H1 (cell line): ENCODE results near the gene PRICKLE1. TPM values are rescaled to one million over a fixed set of nuclear protein-coding genes. Genes with fewer than 3 reads are reported as not detected.

Source experiments
- CREB1 ChIP-seq: IDR thresholded peaks from 2 replicates; pipeline ENCODE4 v1.6.1; 2012; ENCODE audit warnings: inconsistent platforms
- EZH2 ChIP-seq: fragments of 200-600 bp; sonication (generic); IDR thresholded peaks from 2 replicates; pipeline ENCODE4 v1.7.1; 2012; ENCODE audit warnings: low read depth, mild to moderate bottlenecking, moderate library complexity, low read length, inconsistent platforms; ENCODE audit not compliant: severe bottlenecking
- FOSL1 ChIP-seq: IDR thresholded peaks from 2 replicates; pipeline ENCODE4 v1.6.1; 2011; ENCODE audit warnings: mild to moderate bottlenecking, low read depth, low read length, moderate library complexity; ENCODE audit not compliant: insufficient read depth
- KDM1A ChIP-seq: fragments of 200-600, 300-600 bp; sonication (generic); IDR thresholded peaks from 2 replicates; pipeline ENCODE4 v1.7.1; 2016; ENCODE audit warnings: mild to moderate bottlenecking, low read length, borderline replicate concordance
- POLR2AphosphoS5 ChIP-seq: IDR thresholded peaks from 2 replicates; pipeline ENCODE4 v1.6.1; 2011; ENCODE audit warnings: low read depth, low read length
- SIX5 ChIP-seq: IDR thresholded peaks from 2 replicates; pipeline ENCODE4 v1.6.1; 2011; ENCODE audit warnings: mild to moderate bottlenecking, low read depth, low read length
- SP1 ChIP-seq: IDR thresholded peaks from 2 replicates; pipeline ENCODE4 v1.6.1; 2011; ENCODE audit warnings: low read depth, low read length
- SP4 ChIP-seq: IDR thresholded peaks from 2 replicates; pipeline ENCODE4 v1.6.1; 2012; ENCODE audit warnings: low read length, inconsistent platforms
- TBP ChIP-seq: IDR thresholded peaks from 2 replicates; pipeline ENCODE4 v1.6.1; 2011; ENCODE audit warnings: low read depth, low read length, improper control_type of control experiment
- polyA plus RNA-seq, 7 experiments: library from polyadenylated mRNA; depleted of rRNA in 3 of 7; stranded (reverse) in 5 of 7; unstranded in 2 of 7; fragments of >200 nt in 5 of 7; fragments of 200-250 nt in 2 of 7; gene quantifications; 1 replicate in 5 of 7; 2 replicates in 1 of 7; 4 replicates in 1 of 7; pipeline versions ENCODE4 v1.2.1 to v1.2.3, GENCODE V29; 2011 to 2013; ENCODE audit warnings: missing spikeins in 2 of 7, mixed read lengths in 2 of 7
- total RNA-seq: library from RNA; stranded (reverse); fragmentation: NEBNext Ultra II Directional; extraction: Animal tissue kit (Norgen Biotek cat#: 25700); gene quantifications from 2 replicates; pipeline ENCODE4 v1.2.1, GENCODE V29; 2021

Gene PRICKLE1
- total and polyA plus RNA-seq, 2 of the 8 experiments (the other 6 are each of a cell fraction or from before 2014, with no cell fraction given), result 14.0 to 22.4 TPM

DNA sequence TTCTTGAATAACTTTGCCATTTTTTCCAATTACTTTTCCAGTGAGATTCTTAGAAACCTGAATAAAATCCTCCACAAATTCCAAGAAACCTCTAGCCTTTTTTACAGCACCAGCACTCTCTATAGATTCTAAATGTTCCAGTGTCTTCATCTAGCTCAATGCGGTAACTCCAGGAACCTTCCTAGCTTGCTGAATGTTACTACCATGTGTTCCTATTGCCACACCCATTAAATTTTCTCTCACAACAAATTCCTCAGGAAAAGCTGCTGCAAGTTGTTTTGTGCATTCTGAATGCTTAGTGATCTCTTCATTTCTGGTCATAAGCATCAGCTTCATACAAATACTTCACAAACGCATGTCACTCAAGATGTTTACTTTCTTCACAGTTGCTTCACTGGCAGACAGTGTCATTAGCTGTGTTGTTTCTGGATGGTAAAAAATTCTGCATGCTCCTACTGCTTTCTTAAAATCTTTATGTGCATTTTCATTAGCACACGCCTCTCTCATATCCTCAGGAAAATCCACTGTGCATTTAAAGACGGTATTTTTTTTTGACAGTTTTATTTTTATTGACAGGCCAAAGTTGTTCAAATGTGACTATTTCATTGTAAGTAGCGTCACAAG is 156.9 kb downstream of the PRICKLE1 start (continued):
- TF ChIP-seq EZH2 (no peak), CREB1 (no peak), KDM1A (no peak), TBP (no peak), FOSL1 (no peak), SP1 (no peak), POLR2AphosphoS5 (no peak), SP4 (no peak), SIX5 (no peak)
- TF ChIP-seq, all 59 proteins: peak for 0
